ENCODE results near the gene PPP1R16B. TPM values are rescaled to one million over a fixed set of nuclear protein-coding genes. Genes with fewer than 3 reads are reported as not detected.

PPP1R16B gene
- total and polyA plus RNA-seq, 2 experiments from 2014 or later, result 0.28 to 0.33 TPM

GRCh38 chr20:38810926-38811630, 5.6 kb downstream of the PPP1R16B start:
- Histone ChIP-seq H3K9me3 (ENCODE audit: low read depth) (no peaks in the 10 kb centered on the region), H3K36me3 (replicated peaks; ENCODE audit: insufficient read depth, low read depth) (no peaks in the 10 kb centered on the region), H3K4me2 (no peak overlapping the region), H3K27ac (no peak overlapping the region), H2AFZ (no peak overlapping the region), H3K9me2 (replicated peaks; ENCODE audit: insufficient read depth) (no peaks in the 10 kb centered on the region), H3K79me2 (no peaks in the 10 kb centered on the region), H3K4me3 (no peak overlapping the region), H3K4me1 (ENCODE audit: insufficient read depth) (peaks cover 8% of the 10 kb centered on the region), H4K20me1 (ENCODE audit: insufficient read depth, poor library complexity, severe bottlenecking) (no peaks in the 10 kb centered on the region), H3K27me3 (peaks cover 66% of the 10 kb centered on the region)
- TF ChIP-seq EZH2phosphoT487 (IDR thresholded peaks at IDR 0.05; ENCODE audit: low read depth, severe bottlenecking, unreplicated experiment) (no peak), CTCF (IDR thresholded peaks at IDR 0.05; ENCODE audit: poor library complexity) (no peak), EZH2 (IDR thresholded peaks at IDR 0.05; ENCODE audit: borderline replicate concordance) (no peak)
- no peak for DNase-seq (ENCODE audit: low spot score)
- WGBS (ENCODE audit: low lambda C conversion rate, missing lambda C conversion rate), result 88% methylated on average over 4 of the region's 4 CpGs

GRCh38 chr20:38811769-38812168, 6.3 kb downstream of the PPP1R16B start:
- no peak overlapping the region for H3K4me2 ChIP-seq
- 79% methylated on average over 4 of the region's 4 CpGs for WGBS (ENCODE audit: low lambda C conversion rate, missing lambda C conversion rate)

GRCh38 chr20:38812182-38812581, 6.7 kb downstream of the PPP1R16B start:
- no peaks in the 10 kb centered on the region for H3K9me3 ChIP-seq (ENCODE audit: low read depth)
- no peak overlapping the region for H3K4me2 ChIP-seq
- no peaks in the 10 kb centered on the region for H3K36me3 ChIP-seq (replicated peaks; ENCODE audit: insufficient read depth, low read depth)
- no peak overlapping the region for H3K27ac ChIP-seq
- no peak for TF ChIP-seq EZH2phosphoT487 (IDR thresholded peaks at IDR 0.05; ENCODE audit: low read depth, severe bottlenecking, unreplicated experiment)
- no peak for TF ChIP-seq CTCF (IDR thresholded peaks at IDR 0.05; ENCODE audit: poor library complexity)
- no peak for TF ChIP-seq EZH2 (IDR thresholded peaks at IDR 0.05; ENCODE audit: borderline replicate concordance)
- no peaks in the 10 kb centered on the region for H3K4me1 ChIP-seq (ENCODE audit: insufficient read depth)
- no peak overlapping the region for H3K4me3 ChIP-seq
- H3K27me3 ChIP-seq, result peaks cover 57% of the 10 kb centered on the region
- no peaks in the 10 kb centered on the region for H3K9me2 ChIP-seq (replicated peaks; ENCODE audit: insufficient read depth)
- 74% methylated on average over 5 of the region's 5 CpGs for WGBS (ENCODE audit: low lambda C conversion rate, missing lambda C conversion rate)
- DNase-seq (ENCODE audit: low spot score), result no peak
- no peaks in the 10 kb centered on the region for H3K79me2 ChIP-seq
- no peaks in the 10 kb centered on the region for H4K20me1 ChIP-seq (ENCODE audit: insufficient read depth, poor library complexity, severe bottlenecking)
- no peak overlapping the region for H2AFZ ChIP-seq

More at GRCh38 chr20:38811769-38812168, 6.3 kb downstream of the PPP1R16B start:
- no peak overlapping the region for H3K27ac ChIP-seq
- no peak overlapping the region for H2AFZ ChIP-seq
- no peaks in the 10 kb centered on the region for H3K9me2 ChIP-seq (replicated peaks; ENCODE audit: insufficient read depth)
- H3K27me3 ChIP-seq, result peaks cover 61% of the 10 kb centered on the region
- no peaks in the 10 kb centered on the region for H3K36me3 ChIP-seq (replicated peaks; ENCODE audit: insufficient read depth, low read depth)
- peaks cover under 1% of the 10 kb centered on the region for H3K4me1 ChIP-seq (ENCODE audit: insufficient read depth)
- TF ChIP-seq EZH2phosphoT487 (IDR thresholded peaks at IDR 0.05; ENCODE audit: low read depth, severe bottlenecking, unreplicated experiment) (no peak), EZH2 (IDR thresholded peaks at IDR 0.05; ENCODE audit: borderline replicate concordance) (no peak), CTCF (IDR thresholded peaks at IDR 0.05; ENCODE audit: poor library complexity) (no peak)
- no peaks in the 10 kb centered on the region for H3K79me2 ChIP-seq
- no peaks in the 10 kb centered on the region for H4K20me1 ChIP-seq (ENCODE audit: insufficient read depth, poor library complexity, severe bottlenecking)
- no peak overlapping the region for H3K4me3 ChIP-seq
- H3K9me3 ChIP-seq (ENCODE audit: low read depth), result no peaks in the 10 kb centered on the region
- no peak for DNase-seq (ENCODE audit: low spot score)
